ENCODE measurements around the gene GBF1. TPM values are rescaled to one million over a fixed set of nuclear protein-coding genes. Genes with fewer than 3 reads are reported as not detected.

GBF1 gene
- total RNA-seq, 1 donor from 2014 or later = 71.6 TPM

GRCh38 chr10:102371295-102371694 is 126.0 kb downstream of the GBF1 start:
- TF ChIP-seq CTCF (IDR thresholded peaks at IDR 0.05; ENCODE audit: partially characterized antibody, unreplicated experiment) = no peak
- H3K4me1 Mint-ChIP-seq (ENCODE audit: low read depth, unreplicated experiment) = no peaks in the 10 kb centered on the region

GRCh38 chr10:102375250-102375649 is 129.9 kb downstream of the GBF1 start:
- no peak for DNase-seq
- no peak for TF ChIP-seq CTCF (IDR thresholded peaks at IDR 0.05; ENCODE audit: partially characterized antibody, unreplicated experiment)
- Mint-ChIP-seq H3K9me3 (ENCODE audit: unreplicated experiment) (no peaks in the 10 kb centered on the region), H3K4me1 (ENCODE audit: low read depth, unreplicated experiment) (no peaks in the 10 kb centered on the region), H3K27ac (ENCODE audit: unreplicated experiment) (no peak overlapping the region), H3K4me3 (ENCODE audit: unreplicated experiment) (no peak overlapping the region), H3K27me3 (ENCODE audit: unreplicated experiment) (peaks cover under 1% of the 10 kb centered on the region), H3K36me3 (ENCODE audit: unreplicated experiment) (peaks cover 14% of the 10 kb centered on the region)

More at GRCh38 chr10:102371295-102371694, 126.0 kb downstream of the GBF1 start:
- DNase-seq = no peak
- Mint-ChIP-seq H3K27me3 (ENCODE audit: unreplicated experiment) (peaks cover 3% of the 10 kb centered on the region), H3K9me3 (ENCODE audit: unreplicated experiment) (peaks cover 2% of the 10 kb centered on the region), H3K36me3 (ENCODE audit: unreplicated experiment) (peaks cover 30% of the 10 kb centered on the region), H3K4me3 (ENCODE audit: unreplicated experiment) (no peak overlapping the region), H3K27ac (ENCODE audit: unreplicated experiment) (no peak overlapping the region)

- Mint-ChIP-seq H3K4me3 (ENCODE audit: unreplicated experiment) (no peak overlapping the region), H3K9me3 (ENCODE audit: unreplicated experiment) (no peaks in the 10 kb centered on the region), H3K36me3 (ENCODE audit: unreplicated experiment) (peaks cover 8% of the 10 kb centered on the region), H3K27me3 (ENCODE audit: unreplicated experiment) (peaks cover 2% of the 10 kb centered on the region), H3K4me1 (ENCODE audit: low read depth, unreplicated experiment) (no peaks in the 10 kb centered on the region), H3K27ac (ENCODE audit: unreplicated experiment) (no peak overlapping the region)
- no peak for TF ChIP-seq CTCF (IDR thresholded peaks at IDR 0.05; ENCODE audit: partially characterized antibody, unreplicated experiment)
- no peak for DNase-seq
These were observed 130.5 kb downstream of the GBF1 start for GRCh38 chr10:102375867-102376266.

- no peak for DNase-seq
- H3K4me3 Mint-ChIP-seq (ENCODE audit: unreplicated experiment) = no peak overlapping the region
- no peak for TF ChIP-seq CTCF (IDR thresholded peaks at IDR 0.05; ENCODE audit: partially characterized antibody, unreplicated experiment)
- H3K36me3 Mint-ChIP-seq (ENCODE audit: unreplicated experiment) = no peaks in the 10 kb centered on the region
- no peaks in the 10 kb centered on the region for H3K9me3 Mint-ChIP-seq (ENCODE audit: unreplicated experiment)
- H3K27me3 Mint-ChIP-seq (ENCODE audit: unreplicated experiment) = peaks cover 2% of the 10 kb centered on the region
- H3K4me1 Mint-ChIP-seq (ENCODE audit: low read depth, unreplicated experiment) = no peaks in the 10 kb centered on the region
- H3K27ac Mint-ChIP-seq (ENCODE audit: unreplicated experiment) = no peak overlapping the region
These were observed 131.6 kb downstream of the GBF1 start for GRCh38 chr10:102376901-102377300.

- H3K27me3 Mint-ChIP-seq (ENCODE audit: unreplicated experiment) = peaks cover 2% of the 10 kb centered on the region
- H3K4me3 Mint-ChIP-seq (ENCODE audit: unreplicated experiment) = no peak overlapping the region
- no peak for TF ChIP-seq CTCF (IDR thresholded peaks at IDR 0.05; ENCODE audit: partially characterized antibody, unreplicated experiment)
- H3K27ac Mint-ChIP-seq (ENCODE audit: unreplicated experiment) = no peak overlapping the region
- no peaks in the 10 kb centered on the region for H3K36me3 Mint-ChIP-seq (ENCODE audit: unreplicated experiment)
- no peak for DNase-seq
- H3K9me3 Mint-ChIP-seq (ENCODE audit: unreplicated experiment) = no peaks in the 10 kb centered on the region
- no peaks in the 10 kb centered on the region for H3K4me1 Mint-ChIP-seq (ENCODE audit: low read depth, unreplicated experiment)
These were observed 134.1 kb downstream of the GBF1 start for GRCh38 chr10:102379383-102379782.

Data from glutamatergic neuron (in vitro differentiated cells).